Smooth muscle cell (in vitro differentiated cells): ENCODE data around the gene FAM151B. TPM values are rescaled to one million over a fixed set of nuclear protein-coding genes. Genes with fewer than 3 reads are reported as not detected.
"Not testable (repeated sequence)": the region's sequence is repeated elsewhere in the genome, so short reads cannot be mapped to it uniquely, and the experiment has no call there.

Experiments
- DNase-seq: peaks from one replicate; lab custom pipeline; 2025; ENCODE audit not compliant: unreplicated experiment; lab: John Stamatoyannopoulos, UW
- H2AFZ ChIP-seq: fragments of 200-600 bp; sonication (generic); 2 replicates; pipeline ENCODE4 v1.6.0; 2016; ENCODE audit warnings: antibody characterized with exemption, low read depth, mild to moderate bottlenecking
- H3F3A ChIP-seq: fragments of 200-600 bp; sonication (generic); 2 replicates; pipeline ENCODE4 v1.6.0; 2017; ENCODE audit warnings: antibody characterized with exemption, low read depth
- H3K27ac ChIP-seq: fragments of 200-600 bp; sonication (generic); 2 replicates; pipeline ENCODE4 v1.5.1; 2016; ENCODE audit warnings: low read depth, mild to moderate bottlenecking
- H3K27me3 ChIP-seq: fragments of 200-600 bp; sonication (generic); 2 replicates; pipeline ENCODE4 v1.6.1; 2016; ENCODE audit warnings: low read depth, mild to moderate bottlenecking
- H3K36me3 ChIP-seq: fragments of 200-600 bp; sonication (generic); 2 replicates; pipeline ENCODE4 v1.5.1; 2016; ENCODE audit warnings: low read depth
- H3K4me1 ChIP-seq: fragments of 200-600 bp; sonication (generic); 2 replicates; pipeline ENCODE4 v1.5.1; 2016; ENCODE audit warnings: low read depth
- H3K4me2 ChIP-seq: fragments of 200-600 bp; sonication (generic); 2 replicates; pipeline ENCODE4 v1.6.0; 2016; ENCODE audit warnings: mild to moderate bottlenecking
- H3K4me3 ChIP-seq: fragments of 200-600 bp; sonication (generic); 2 replicates; pipeline ENCODE4 v1.5.1; 2016; ENCODE audit warnings: mild to moderate bottlenecking
- H3K79me2 ChIP-seq: fragments of 200-600 bp; sonication (generic); 2 replicates; pipeline ENCODE4 v1.6.0; 2016; ENCODE audit warnings: low read depth, mild to moderate bottlenecking
- H3K9ac ChIP-seq: fragments of 200-600 bp; sonication (generic); 2 replicates; pipeline ENCODE4 v1.6.0; 2016; ENCODE audit warnings: low read depth
- H3K9me3 ChIP-seq: fragments of 200-600 bp; sonication (generic); replicated peaks from 2 replicates; pipeline ENCODE4 v1.5.1; 2016; ENCODE audit warnings: low read depth
- H4K20me1 ChIP-seq: fragments of 200-600 bp; sonication (generic); 2 replicates; pipeline ENCODE4 v1.6.0; 2016; ENCODE audit warnings: low read depth
- WGBS: methylation state at CpG from one replicate; pipeline ENCODE4 v1.1.7; 2016; ENCODE audit warnings: low lambda C conversion rate; 5-methylcytosine and 5-hydroxymethylcytosine counted together
- polyA plus RNA-seq: library from polyadenylated mRNA; unstranded; fragments of >200 nt; fragmentation: Nextera tagmentation; extraction: Ambion mirVana; gene quantifications from 2 replicates; pipeline ENCODE4 v1.2.1, GENCODE V29; 2016
- total RNA-seq: library from RNA; depleted of rRNA; stranded (reverse); fragments of >200 nt; gene quantifications from 2 replicates; pipeline ENCODE4 v1.2.3, GENCODE V29; 2014
- TF ChIP-seq, protein P1 (sequence below): fragments of 200-600 bp; sonication (generic); IDR thresholded peaks from 2 replicates; pipeline ENCODE4 v1.5.1; 2017; ENCODE audit warnings: borderline replicate concordance, mild to moderate bottlenecking, antibody characterized with exemption; ENCODE audit not compliant: insufficient read depth, poor library complexity, severe bottlenecking

The FAM151B gene
- total and polyA plus RNA-seq, 2 experiments from 2014 or later: 3.7 to 6.2 TPM

DNA sequence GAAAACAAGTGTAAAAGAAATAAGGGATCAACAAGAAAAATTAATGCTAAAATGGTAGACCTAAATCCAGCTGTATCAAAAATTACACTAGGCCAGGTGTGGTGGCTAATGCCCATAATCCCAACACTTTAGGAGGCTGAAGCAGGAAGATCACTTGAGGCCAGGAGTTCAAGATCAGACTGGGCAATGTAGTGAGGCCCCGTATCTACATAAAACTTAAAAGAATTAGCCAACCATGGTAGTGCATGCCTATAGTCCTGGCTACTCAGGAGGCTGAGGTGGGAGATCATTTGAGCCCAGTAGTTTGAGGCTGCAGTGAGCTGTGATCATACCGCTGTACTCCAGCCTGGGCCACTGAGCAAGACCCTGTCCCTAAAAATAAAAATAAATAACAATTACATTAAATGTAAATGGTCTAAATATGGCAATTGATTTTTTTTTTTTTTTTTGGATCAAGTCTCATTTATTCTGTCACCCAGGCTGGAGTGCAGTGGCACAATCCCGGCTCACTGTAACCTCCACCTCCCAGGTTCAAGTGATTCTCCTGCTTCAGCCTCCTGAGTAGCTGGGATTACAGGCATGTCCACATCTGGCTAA is 4.2 kb upstream of the FAM151B start:
- Histone ChIP-seq H3K36me3 (peaks cover 25% of the 10 kb centered on the region), H3F3A (peaks cover 6% of the 10 kb centered on the region), H3K4me2 (no peak overlapping the region), H3K27ac (no peak overlapping the region), H3K79me2 (no peaks in the 10 kb centered on the region), H3K9ac (no peak overlapping the region), H2AFZ (no peak overlapping the region), H3K4me3 (no peak overlapping the region), H4K20me1 (no peaks in the 10 kb centered on the region), H3K4me1 (peaks cover 10% of the 10 kb centered on the region), H3K27me3 (no peaks in the 10 kb centered on the region), H3K9me3 (no peaks in the 10 kb centered on the region)
- 97% methylated on average over 3 of the region's 3 CpGs for WGBS
- DNase-seq: no peak
- TF ChIP-seq, protein P1, sequence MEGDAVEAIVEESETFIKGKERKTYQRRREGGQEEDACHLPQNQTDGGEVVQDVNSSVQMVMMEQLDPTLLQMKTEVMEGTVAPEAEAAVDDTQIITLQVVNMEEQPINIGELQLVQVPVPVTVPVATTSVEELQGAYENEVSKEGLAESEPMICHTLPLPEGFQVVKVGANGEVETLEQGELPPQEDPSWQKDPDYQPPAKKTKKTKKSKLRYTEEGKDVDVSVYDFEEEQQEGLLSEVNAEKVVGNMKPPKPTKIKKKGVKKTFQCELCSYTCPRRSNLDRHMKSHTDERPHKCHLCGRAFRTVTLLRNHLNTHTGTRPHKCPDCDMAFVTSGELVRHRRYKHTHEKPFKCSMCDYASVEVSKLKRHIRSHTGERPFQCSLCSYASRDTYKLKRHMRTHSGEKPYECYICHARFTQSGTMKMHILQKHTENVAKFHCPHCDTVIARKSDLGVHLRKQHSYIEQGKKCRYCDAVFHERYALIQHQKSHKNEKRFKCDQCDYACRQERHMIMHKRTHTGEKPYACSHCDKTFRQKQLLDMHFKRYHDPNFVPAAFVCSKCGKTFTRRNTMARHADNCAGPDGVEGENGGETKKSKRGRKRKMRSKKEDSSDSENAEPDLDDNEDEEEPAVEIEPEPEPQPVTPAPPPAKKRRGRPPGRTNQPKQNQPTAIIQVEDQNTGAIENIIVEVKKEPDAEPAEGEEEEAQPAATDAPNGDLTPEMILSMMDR: no peak

DNA sequence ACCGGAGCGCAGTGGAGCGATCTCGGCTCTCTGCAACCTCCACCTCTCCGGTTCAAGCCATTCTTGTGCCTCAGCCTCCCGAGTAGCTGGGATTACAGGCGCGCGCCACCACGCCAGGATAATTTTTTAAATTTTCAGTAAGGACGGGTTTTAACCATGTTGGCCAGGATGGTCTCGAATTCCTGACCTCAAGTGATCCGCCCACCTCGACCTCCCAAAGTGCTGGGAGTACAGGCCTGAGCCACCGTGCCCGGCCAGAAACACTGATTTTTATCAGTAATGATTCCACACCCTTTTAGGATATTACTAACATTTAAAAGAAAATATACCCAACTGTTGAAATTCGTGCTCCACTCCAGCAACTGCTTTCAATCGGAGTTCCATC is 464 bp upstream of the FAM151B start:
- Histone ChIP-seq H3K27me3 (no peaks in the 10 kb centered on the region), H3K9ac (peak overlapping the region; percentile 57), H3K4me3 (peak overlapping the region; percentile 86), H2AFZ (peak overlapping the region; percentile 95), H3K4me1 (peaks cover 10% of the 10 kb centered on the region), H4K20me1 (no peaks in the 10 kb centered on the region), H3K9me3 (no peaks in the 10 kb centered on the region), H3K27ac (peak overlapping the region; percentile 51), H3K36me3 (peaks cover 12% of the 10 kb centered on the region), H3F3A (peaks cover 6% of the 10 kb centered on the region), H3K79me2 (no peaks in the 10 kb centered on the region), H3K4me2 (peak overlapping the region; percentile 93)
- no peak for DNase-seq
- TF ChIP-seq, protein P1: no peak
- 68% methylated on average over 18 of the region's 18 CpGs for WGBS

DNA sequence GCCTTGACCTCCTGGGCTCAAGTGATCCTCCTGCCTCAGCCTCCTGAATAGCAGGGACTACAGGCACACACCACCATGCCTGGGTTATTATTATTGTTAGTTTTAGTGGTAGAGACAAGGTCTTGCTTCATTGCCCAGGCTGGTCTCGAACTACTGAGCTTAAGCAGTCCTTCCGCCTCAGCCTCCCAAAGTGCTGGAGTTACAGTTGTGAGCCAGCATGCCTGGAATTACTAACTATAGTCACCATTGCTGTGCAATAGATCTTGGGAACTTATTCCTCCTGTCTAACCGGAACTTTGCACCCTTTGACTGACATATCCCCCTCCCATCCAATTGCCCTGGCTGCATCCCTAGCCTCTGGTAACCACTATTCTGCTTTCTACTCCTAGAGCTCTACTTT is 3.4 kb downstream of the FAM151B start:
- Histone ChIP-seq H3K9me3 (no peaks in the 10 kb centered on the region), H3K27me3 (no peaks in the 10 kb centered on the region), H3K36me3 (no peaks in the 10 kb centered on the region), H3K4me2 (no peak overlapping the region), H3K79me2 (no peaks in the 10 kb centered on the region), H3K4me1 (peaks cover 10% of the 10 kb centered on the region), H3K4me3 (no peak overlapping the region), H3K27ac (no peak overlapping the region), H3K9ac (no peak overlapping the region), H3F3A (peaks cover 6% of the 10 kb centered on the region), H2AFZ (no peak overlapping the region), H4K20me1 (no peaks in the 10 kb centered on the region)
- 95% methylated on average over 3 of the region's 3 CpGs for WGBS
- DNase-seq: no peak
- TF ChIP-seq, protein P1: no peak

DNA sequence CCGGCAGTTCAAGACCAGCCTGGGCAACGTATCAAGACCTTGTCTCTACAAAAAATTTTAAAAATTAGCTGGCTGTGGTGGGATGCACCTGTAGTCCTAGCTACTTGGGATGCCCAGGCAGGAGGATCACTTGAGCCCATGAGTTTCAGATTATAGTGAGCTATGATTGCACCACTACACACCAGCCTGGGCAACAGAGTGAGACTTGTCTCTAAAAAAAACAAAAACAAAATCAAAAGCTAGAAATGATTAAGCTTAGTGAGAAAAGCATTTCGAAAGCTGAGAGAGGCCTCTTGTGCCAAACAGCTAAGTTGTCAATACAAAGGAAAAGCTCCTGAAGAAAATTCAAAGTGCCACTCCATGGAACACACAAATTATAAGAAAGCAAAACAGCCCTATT is 4.8 kb downstream of the FAM151B start:
- H2AFZ ChIP-seq: no peak overlapping the region
- H3F3A ChIP-seq: peaks cover 6% of the 10 kb centered on the region
- WGBS: 93% methylated on average over 3 of the region's 3 CpGs
- peaks cover 4% of the 10 kb centered on the region for H3K4me1 ChIP-seq
- no peaks in the 10 kb centered on the region for H4K20me1 ChIP-seq
- TF ChIP-seq, protein P1: no peak
- no peaks in the 10 kb centered on the region for H3K79me2 ChIP-seq
- H3K27ac ChIP-seq: peak overlapping the region; percentile 10
- no peak overlapping the region for H3K4me3 ChIP-seq
- H3K27me3 ChIP-seq: no peaks in the 10 kb centered on the region
- H3K36me3 ChIP-seq: no peaks in the 10 kb centered on the region
- H3K9ac ChIP-seq: no peak overlapping the region
- no peaks in the 10 kb centered on the region for H3K9me3 ChIP-seq
- H3K4me2 ChIP-seq: no peak overlapping the region
- no peak for DNase-seq

DNA sequence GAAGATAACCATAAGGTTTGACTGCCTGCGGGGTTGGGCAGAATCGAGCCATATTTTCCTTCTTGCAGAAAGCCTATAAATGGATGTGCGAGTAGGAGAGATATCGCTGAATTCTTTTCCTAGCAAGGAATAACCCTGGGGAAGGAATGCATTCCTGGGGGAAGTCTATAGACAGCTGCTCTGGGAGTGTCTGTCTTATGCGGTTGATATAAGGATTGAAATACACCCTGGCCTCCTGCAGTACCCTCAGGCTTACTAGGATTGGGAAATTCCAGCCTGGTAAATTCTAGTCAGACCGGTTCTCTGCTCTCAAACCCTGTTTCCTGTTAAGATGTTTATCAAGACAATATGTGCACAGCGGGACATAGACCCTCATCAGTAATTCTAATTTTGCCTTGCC is 5.5 kb downstream of the FAM151B start:
- 68% methylated on average over 7 of the region's 7 CpGs for WGBS
- H3K36me3 ChIP-seq, H3K4me1 ChIP-seq, H3K9ac ChIP-seq, H4K20me1 ChIP-seq, DNase-seq, H3K27me3 ChIP-seq, H3K79me2 ChIP-seq, H3K4me3 ChIP-seq, H3K4me2 ChIP-seq, H3K9me3 ChIP-seq, H3F3A ChIP-seq, H2AFZ ChIP-seq: not testable (repeated sequence)
- peak overlapping the region; percentile 10 for H3K27ac ChIP-seq
